ENCODE measurements around the gene C4BPA.

The C4BPA gene

DNA sequence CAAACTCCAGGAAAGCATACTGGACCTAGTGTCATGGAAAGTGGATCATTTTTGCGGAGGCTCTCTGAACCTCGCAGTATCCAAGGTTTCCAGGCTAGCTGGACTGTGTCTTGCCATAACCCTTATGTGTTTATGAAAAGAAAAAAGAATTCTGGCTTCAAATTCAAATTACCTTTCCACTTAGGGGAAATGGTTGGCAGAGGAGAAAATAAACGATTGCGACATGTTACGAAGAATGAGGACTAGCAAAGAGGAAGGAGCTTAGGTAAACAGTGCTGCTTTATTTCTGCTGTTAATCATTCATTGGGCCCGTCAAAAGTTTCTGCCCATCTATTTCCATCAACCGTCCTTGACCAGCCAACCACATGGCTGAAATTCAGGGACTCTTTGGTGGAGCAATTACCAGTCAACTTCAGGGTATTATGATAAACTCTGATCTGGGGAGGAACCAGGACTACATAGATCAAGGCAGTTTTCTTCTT is at the start of gene C4BPA:
TSS of gene C4BPA (plus strand) at position 342 of the 482 bp plus-strand sequence. CDS start 8,793 bp downstream, outside the sequence.
- DNase-seq (ENCODE audit: low read depth in 1 of 2, low spot score in 1 of 2) = no peak

GRCh38 chr1:207054491-207054890 is 49.5 kb upstream of the C4BPA start:
- no peak for DNase-seq (ENCODE audit: low read depth in 1 of 2, low spot score in 1 of 2)

- DNase-seq (ENCODE audit: low read depth in 1 of 2, low spot score in 1 of 2) = no peak
Observed at GRCh38 chr1:207055386-207056001, 48.5 kb upstream of the C4BPA start.

DNA sequence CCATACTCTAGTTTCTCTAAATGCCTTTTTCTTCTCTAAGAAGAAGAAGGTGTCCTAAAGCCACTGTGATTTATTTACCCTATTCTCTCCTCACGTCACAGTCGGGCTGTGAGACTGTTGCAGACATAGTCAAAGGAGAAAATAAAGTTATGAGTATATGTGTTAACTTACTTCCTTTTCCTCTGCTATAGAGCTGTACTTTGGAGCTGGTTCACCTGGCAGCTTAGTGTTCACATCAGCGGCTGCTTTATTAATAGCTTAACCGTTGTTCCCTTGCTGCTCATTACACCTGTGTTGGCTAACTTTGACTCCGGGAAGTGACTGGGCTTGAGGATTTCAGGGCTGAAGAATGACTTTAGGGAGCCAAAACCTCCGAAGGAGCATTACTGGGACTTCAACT is 47.4 kb upstream of the C4BPA start:
- DNase-seq (ENCODE audit: low read depth in 1 of 2, low spot score in 1 of 2) = no peak

DNA sequence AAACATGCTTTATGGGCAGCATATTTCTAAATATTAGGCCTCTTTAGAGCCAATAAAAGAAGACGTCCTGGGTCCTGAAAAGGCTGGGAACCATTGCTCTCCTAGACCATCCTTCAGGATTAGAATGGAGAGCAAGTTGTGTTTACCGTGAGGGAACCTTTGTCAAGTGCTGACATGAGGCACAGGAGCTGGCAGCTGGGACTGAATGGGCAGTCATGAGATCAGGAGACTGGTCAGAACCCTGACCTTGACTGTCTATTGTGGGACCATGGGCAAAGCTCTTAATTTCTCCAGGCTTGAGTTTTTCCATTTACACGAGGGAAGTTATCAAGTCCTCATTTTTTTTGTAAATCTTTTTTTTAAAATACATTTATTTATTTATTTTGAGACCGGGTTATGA is 45.8 kb upstream of the C4BPA start:
- no peak for DNase-seq (ENCODE audit: low read depth in 1 of 2, low spot score in 1 of 2)

DNA sequence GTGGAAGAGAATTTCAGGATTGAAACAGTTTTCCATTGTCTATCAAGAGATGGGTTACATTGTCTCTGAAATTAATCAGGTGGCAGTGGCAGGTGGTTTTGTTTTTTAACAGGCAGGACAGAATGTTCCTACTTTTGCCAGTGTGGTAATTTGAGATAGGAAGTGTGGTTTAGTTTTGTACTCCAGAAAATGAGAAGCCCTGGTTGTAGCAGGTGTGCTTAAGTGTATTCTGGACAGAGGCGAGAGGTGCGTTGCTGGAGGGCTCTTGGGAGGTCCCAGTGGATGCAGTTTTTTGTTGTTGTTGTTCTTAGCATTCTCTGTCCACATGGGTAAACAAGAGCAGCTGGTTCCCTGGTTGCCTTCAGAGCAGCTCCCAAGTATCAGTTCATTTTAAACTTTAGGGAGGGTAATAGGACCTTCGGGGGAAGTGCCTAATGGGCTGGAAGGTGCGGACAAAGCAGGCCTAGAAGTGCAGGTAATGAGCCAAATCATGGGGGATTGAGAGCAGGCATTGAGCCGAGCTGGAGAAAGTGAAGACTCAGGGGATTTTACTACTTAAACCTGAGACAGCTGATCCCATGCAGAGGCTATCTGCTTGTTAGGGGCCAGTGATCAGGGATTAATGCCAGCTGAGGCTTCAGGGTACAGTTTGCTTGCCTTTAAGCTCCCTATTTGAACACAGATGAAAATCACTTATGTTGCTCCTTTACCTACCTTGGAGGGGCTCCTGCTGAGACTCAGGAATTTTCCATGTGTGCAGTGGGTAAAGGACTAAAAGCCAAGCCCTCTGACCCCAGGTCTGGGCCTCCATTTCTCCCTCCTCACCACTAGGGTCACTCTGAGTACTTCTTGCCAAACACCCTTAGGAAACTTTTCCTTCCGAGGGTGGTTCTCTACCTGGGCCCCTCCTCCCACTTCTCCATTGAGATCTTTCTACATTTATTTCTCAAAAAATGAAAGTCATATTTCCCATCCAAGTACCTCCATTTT is 44.9 kb upstream of the C4BPA start:
- no peak for DNase-seq (ENCODE audit: low read depth in 1 of 2, low spot score in 1 of 2)

GRCh38 chr1:207059881-207060280 is 44.2 kb upstream of the C4BPA start:
- DNase-seq (ENCODE audit: low read depth in 1 of 2, low spot score in 1 of 2) = no peak

- no peak for DNase-seq (ENCODE audit: low read depth in 1 of 2, low spot score in 1 of 2)
Observed at GRCh38 chr1:207060596-207060995, 43.4 kb upstream of the C4BPA start.

GRCh38 chr1:207062058-207062457 is 42.0 kb upstream of the C4BPA start:
- no peak for DNase-seq (ENCODE audit: low read depth in 1 of 2, low spot score in 1 of 2)

DNA sequence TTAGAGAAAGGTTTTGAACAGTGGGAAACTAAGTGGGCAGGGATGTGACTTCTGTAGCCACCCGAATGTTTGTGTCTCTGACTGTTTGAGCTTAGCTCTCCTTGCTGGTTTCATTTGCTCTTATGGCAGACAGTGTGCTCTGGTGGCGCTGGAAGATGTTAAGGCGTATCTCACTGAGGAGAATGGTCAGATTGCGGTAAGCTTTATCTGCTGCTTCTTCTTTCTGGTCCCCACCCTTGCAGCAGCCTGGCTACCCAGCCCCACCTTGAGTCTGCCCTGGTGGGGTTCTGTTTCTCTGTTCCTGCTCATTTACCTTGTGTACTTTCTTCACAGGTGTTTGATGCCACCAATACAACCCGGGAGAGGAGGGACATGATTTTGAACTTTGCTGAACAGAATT is 41.0 kb upstream of the C4BPA start:
- no peak for DNase-seq (ENCODE audit: low read depth in 1 of 2, low spot score in 1 of 2)

DNA sequence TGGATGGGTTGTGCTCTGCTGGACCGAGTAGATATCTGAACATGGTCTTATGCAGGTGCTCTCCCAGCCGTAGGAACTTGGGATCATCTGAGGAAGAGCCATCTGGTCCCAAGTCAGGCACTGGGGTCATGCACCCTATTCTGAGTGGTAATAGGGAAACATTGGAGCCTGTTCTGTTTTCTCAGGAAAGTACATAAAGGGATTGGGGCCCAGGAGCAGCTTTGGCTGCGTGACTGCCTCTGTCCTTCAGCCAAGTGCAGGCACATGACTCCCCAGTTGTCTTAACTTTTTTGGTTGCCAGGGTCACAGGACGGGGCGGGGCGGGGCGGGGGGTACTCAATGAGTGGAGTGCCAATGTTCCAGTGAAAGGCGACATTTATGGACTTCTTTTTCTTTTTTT is 39.5 kb upstream of the C4BPA start:
- no peak for DNase-seq (ENCODE audit: low read depth in 1 of 2, low spot score in 1 of 2)

DNA sequence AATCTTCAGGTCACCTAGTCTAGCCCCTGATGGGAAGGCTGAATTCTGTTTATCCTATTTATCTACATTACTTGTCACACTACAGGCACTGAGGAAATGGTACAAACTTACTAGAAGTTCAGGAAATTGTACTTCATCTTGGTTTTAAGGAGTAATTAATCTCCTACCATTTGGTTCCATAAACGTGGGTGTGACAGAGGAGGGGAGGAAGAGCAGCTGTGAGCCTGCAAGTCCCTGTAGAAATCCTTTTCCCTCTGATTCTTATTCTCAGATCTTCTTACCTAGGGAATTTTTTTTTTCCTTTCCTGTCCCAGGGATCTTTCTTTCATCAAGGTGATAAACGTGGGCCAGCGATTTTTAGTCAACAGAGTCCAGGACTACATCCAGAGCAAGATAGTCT is 36.8 kb upstream of the C4BPA start:
- DNase-seq (ENCODE audit: low read depth in 1 of 2, low spot score in 1 of 2) = no peak

GRCh38 chr1:207067665-207068064 is 36.4 kb upstream of the C4BPA start:
- no peak for DNase-seq (ENCODE audit: low read depth in 1 of 2, low spot score in 1 of 2)

- DNase-seq (ENCODE audit: low read depth in 1 of 2, low spot score in 1 of 2) = no peak
Observed at GRCh38 chr1:207069061-207069460, 35.0 kb upstream of the C4BPA start.

DNA sequence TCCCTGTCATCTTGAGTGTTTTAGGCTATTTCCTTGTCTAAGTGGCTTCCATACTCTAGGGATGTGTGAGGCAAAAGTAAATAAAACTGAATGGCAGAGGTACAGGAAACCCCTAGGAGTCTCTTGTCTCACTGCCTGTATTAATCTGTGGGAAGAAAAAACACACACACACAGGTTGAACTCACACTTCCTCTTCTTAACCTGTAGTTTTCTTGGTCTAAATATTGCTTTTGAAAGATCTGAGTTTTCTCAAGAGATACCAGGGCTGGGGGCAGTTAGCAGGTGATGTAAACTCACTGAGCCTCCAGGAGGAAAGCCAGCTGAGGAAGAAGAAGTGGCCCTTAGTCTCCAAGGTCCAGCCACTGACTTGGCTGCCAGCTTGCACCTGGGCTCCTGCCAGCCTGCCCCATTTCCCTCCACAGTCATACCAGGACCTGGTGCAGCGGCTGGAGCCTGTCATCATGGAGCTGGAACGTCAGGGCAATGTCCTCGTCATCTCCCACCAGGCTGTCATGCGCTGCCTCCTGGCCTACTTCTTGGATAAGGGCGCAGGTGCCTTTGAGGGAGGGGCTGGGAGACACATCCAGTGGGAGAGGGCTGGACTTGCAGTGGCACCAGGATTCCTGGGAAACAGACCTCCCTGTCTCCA is 34.1 kb upstream of the C4BPA start:
- DNase-seq (ENCODE audit: low read depth in 1 of 2, low spot score in 1 of 2) = no peak

GRCh38 chr1:207070811-207071210 is 33.2 kb upstream of the C4BPA start:
- no peak for DNase-seq (ENCODE audit: low read depth in 1 of 2, low spot score in 1 of 2)

- no peak for DNase-seq (ENCODE audit: low read depth in 1 of 2, low spot score in 1 of 2)
Observed at GRCh38 chr1:207071426-207071825, 32.6 kb upstream of the C4BPA start.

DNA sequence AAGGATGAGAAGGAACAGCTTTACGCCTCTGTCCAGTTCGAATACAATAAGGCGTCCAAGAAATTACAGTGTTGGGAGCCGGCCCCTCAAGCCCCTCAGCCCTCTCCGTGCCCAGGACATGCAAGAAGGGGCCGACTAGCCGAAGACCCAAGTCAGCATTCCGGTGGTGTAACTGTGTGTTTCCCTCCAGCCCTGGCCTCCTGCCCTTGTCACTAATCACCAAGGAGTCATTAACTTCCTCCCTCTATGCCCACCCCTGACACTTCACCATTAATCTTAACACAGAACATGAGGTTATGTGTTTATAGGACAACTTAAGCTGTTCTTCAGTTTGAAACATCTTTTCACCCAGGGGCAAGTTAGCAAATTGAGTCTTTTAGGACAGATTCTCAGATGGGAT is 31.8 kb upstream of the C4BPA start:
- DNase-seq (ENCODE audit: low read depth in 1 of 2, low spot score in 1 of 2) = no peak

GRCh38 chr1:207073906-207074820 is 29.9 kb upstream of the C4BPA start:
- DNase-seq (ENCODE audit: low read depth in 1 of 2, low spot score in 1 of 2) = no peak

DNA sequence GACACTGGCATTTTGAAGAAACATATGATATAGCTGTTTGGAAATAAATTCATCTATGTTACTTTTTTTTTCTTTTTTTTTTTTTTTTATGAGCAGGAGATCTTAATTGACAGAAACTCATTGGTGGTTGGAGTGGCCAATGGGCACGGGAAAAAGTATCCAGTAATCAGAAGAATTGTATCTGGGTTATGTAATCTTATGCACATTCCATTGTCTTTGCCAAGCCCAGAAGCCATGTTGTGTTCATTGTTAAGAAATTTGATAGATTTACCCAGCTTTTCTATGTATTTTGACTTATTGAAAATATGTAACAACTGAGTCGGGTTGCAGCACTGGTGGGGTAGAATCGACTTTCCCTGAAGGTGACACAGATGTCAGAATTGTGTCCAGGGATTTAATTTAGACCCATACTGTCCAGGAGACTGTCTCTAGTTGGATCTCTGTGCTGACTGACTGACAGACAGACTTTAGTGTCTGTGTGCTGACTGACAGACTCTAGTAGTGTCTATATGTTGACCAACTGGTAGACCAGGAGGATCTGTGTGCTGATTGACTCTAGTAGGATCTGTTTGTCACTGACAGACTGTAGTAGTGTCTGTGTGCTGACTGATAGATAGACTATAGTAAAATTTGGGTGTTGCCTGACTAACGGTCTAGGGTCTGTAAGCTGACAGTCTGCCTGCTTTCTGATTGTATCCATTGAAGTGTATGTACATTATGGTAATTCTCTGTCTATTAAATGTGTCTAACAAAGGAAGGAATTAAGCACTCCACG is 27.7 kb upstream of the C4BPA start:
- DNase-seq (ENCODE audit: low read depth in 1 of 2, low spot score in 1 of 2) = no peak

All from activated CD4-positive, alpha-beta T cell treated with anti-CD3 and anti-CD28 coated beads, Interleukin-2, amount 50 U/mL, for 24 hours (primary cell).